A549 (cell line): ENCODE results near the gene MMP14. TPM values are rescaled to one million over a fixed set of nuclear protein-coding genes. Genes with fewer than 3 reads are reported as not detected.

Experiments
- ATAC-seq, 2 experiments: fragments of 200-7000 bp in 1 of 2; fragments of >200 bp in 1 of 2; cut with Nextera tagmentation in 1 of 2; cut with Tn5 transposase in 1 of 2; 3 replicates each; pipeline versions ENCODE4 v1.8.0 to v1.9.1; 2018 to 2020; ENCODE audit warnings: mild to moderate bottlenecking in 1 of 2, moderate library complexity in 1 of 2
- CTCF ChIA-PET: fragments of 300-600 bp; sonication (Branson Sonifier 250); formaldehyde crosslinking; extraction: SDS; loops from one replicate; lab custom pipeline; 2021; ENCODE audit warnings: antibody characterized with exemption, inconsistent platforms; lab: Yijun Ruan, JAX
- POLR2A ChIA-PET: fragments of 350-600 bp; formaldehyde crosslinking; extraction: SDS; loops from one replicate; lab custom pipeline; 2021; ENCODE audit warnings: antibody characterized with exemption, inconsistent platforms; lab: Yijun Ruan, JAX
- DNase-seq, 2 experiments: peaks; one replicate each; pipeline versions ENCODE4 v3.0.0 to v3.0.0-alpha.2; 2011 to 2016; ENCODE audit warnings: low read depth in 1 of 2, low spot score in 1 of 2
- FAIRE-seq: peaks from 2 replicates; lab custom pipeline; 2011; peaks lifted over from hg19 to GRCh38; lab: Jason Lieb, UNC
- H3K27ac ChIP-seq, 2 experiments: fragments of >200 bp; sonication (Bioruptor Twin); formaldehyde crosslinking; 3 replicates each; pipeline ENCODE4 v1.5.1; 2016 to 2017
- H3K4me1 ChIP-seq: fragments of >200 bp; sonication (Bioruptor Twin); formaldehyde crosslinking; 3 replicates; pipeline ENCODE4 v1.6.1; 2016
- H3K4me2 ChIP-seq: fragments of >200 bp; sonication (Bioruptor Twin); formaldehyde crosslinking; 3 replicates; pipeline ENCODE4 v1.6.1; 2016
- H3K4me3 ChIP-seq: fragments of >200 bp; sonication (Bioruptor Twin); formaldehyde crosslinking; 3 replicates; pipeline ENCODE4 v1.5.1; 2016
- H3K9me3 ChIP-seq: fragments of >200 bp; sonication (Bioruptor Twin); formaldehyde crosslinking; 3 replicates; pipeline ENCODE4 v1.6.1; 2016
- BHLHE40 ChIP-seq: IDR thresholded peaks from 2 replicates; pipeline ENCODE4 v1.6.1; 2012; ENCODE audit warnings: low read depth, low read length, inconsistent platforms
- CEBPB ChIP-seq, 2 experiments: fragments of >200 bp in 1 of 2; sonication (Bioruptor Twin) in 1 of 2; formaldehyde crosslinking in 1 of 2; IDR thresholded peaks; 2 replicates each; pipeline ENCODE4 v1.6.1; 2012 to 2016
- CHD2 ChIP-seq: fragments of 150-350 bp; IDR thresholded peaks from 2 replicates; pipeline ENCODE4 v1.6.1; 2014; ENCODE audit warnings: low read length; ENCODE audit not compliant: partially characterized antibody
- CHD4 ChIP-seq: fragments of 200-600 bp; sonication (generic); IDR thresholded peaks from 2 replicates; pipeline ENCODE4 v1.6.1; 2016; ENCODE audit warnings: antibody characterized with exemption, mild to moderate bottlenecking, borderline replicate concordance
- CTCF ChIP-seq: fragments of >200 bp; sonication (Bioruptor Twin); formaldehyde crosslinking; IDR thresholded peaks from 3 replicates; pipeline ENCODE4 v1.5.1; 2016
- FOSB ChIP-seq: fragments of 250-450 bp; sonication (Bioruptor Pico); IDR thresholded peaks from 2 replicates; pipeline ENCODE4 v1.5.0; 2020; ENCODE audit warnings: mild to moderate bottlenecking, moderate library complexity
- FOXS1 ChIP-seq: fragments of 250-450 bp; sonication (Bioruptor Pico); IDR thresholded peaks from 2 replicates; pipeline ENCODE4 v1.5.0; 2020; ENCODE audit warnings: mild to moderate bottlenecking, moderate library complexity
- GATA3 ChIP-seq: IDR thresholded peaks from 2 replicates; pipeline ENCODE4 v1.6.1; 2012; ENCODE audit warnings: borderline replicate concordance
- HEYL ChIP-seq: fragments of 250-450 bp; sonication (Bioruptor Pico); IDR thresholded peaks from 2 replicates; pipeline ENCODE4 v1.8.0; 2021; ENCODE audit warnings: mild to moderate bottlenecking, moderate library complexity
- JUN ChIP-seq, 2 experiments: fragments of >200 bp; sonication (Bioruptor Twin); formaldehyde crosslinking; IDR thresholded peaks; 2 replicates in 1 of 2; 3 replicates in 1 of 2; pipeline ENCODE4 v1.6.1; 2016 to 2017
- KDM1A ChIP-seq: fragments of 200-600 bp; sonication (generic); IDR thresholded peaks from 2 replicates; pipeline ENCODE4 v1.6.1; 2016; ENCODE audit warnings: low read depth, mild to moderate bottlenecking
- MAFK ChIP-seq: fragments of 450-650 bp; IDR thresholded peaks from 2 replicates; pipeline ENCODE4 v1.6.1; 2014; ENCODE audit not compliant: partially characterized antibody
- MAZ ChIP-seq: fragments of 150-350 bp; IDR thresholded peaks from 2 replicates; pipeline ENCODE4 v1.6.1; 2014; ENCODE audit warnings: antibody characterized with exemption, low read depth, low read length, borderline replicate concordance
- PHF8 ChIP-seq: fragments of 200-600 bp; sonication (generic); IDR thresholded peaks from 2 replicates; pipeline ENCODE4 v1.6.1; 2016; ENCODE audit warnings: low read depth, mild to moderate bottlenecking, antibody characterized with exemption, moderate library complexity, borderline replicate concordance
- POLR2A ChIP-seq: IDR thresholded peaks from 2 replicates; pipeline ENCODE4 v1.6.1; 2012; ENCODE audit warnings: mild to moderate bottlenecking, low read length
- RAD21 ChIP-seq, 2 experiments: fragments of >200 bp in 1 of 2; sonication (Bioruptor Twin) in 1 of 2; formaldehyde crosslinking in 1 of 2; IDR thresholded peaks in 1 of 2; conservative IDR thresholded peaks in 1 of 2; 2 replicates in 1 of 2; 3 replicates in 1 of 2; pipeline ENCODE4 v1.6.1; 2012 to 2018; ENCODE audit warnings: inconsistent platforms in 1 of 2
- RARB ChIP-seq: fragments of 250-450 bp; sonication (Bioruptor Pico); IDR thresholded peaks from 2 replicates; pipeline ENCODE4 v1.8.0; 2021; ENCODE audit warnings: mild to moderate bottlenecking, moderate library complexity
- SMC3 ChIP-seq: fragments of >200 bp; sonication (Bioruptor Twin); formaldehyde crosslinking; IDR thresholded peaks from 3 replicates; pipeline ENCODE4 v1.6.1; 2018; ENCODE audit warnings: inconsistent platforms
- TFCP2L1 ChIP-seq: fragments of 250-450 bp; sonication (Bioruptor Pico); IDR thresholded peaks from 2 replicates; pipeline ENCODE4 v1.5.0; 2021; ENCODE audit warnings: mild to moderate bottlenecking
- TP53 ChIP-seq: fragments of 250-450 bp; sonication (Bioruptor Pico); IDR thresholded peaks from 2 replicates; pipeline ENCODE4 v1.5.0; 2021; ENCODE audit warnings: mild to moderate bottlenecking, moderate library complexity
- ZNF302 ChIP-seq: fragments of 250-450 bp; sonication (Bioruptor Pico); IDR thresholded peaks from 2 replicates; pipeline ENCODE4 v1.9.0; 2021; ENCODE audit warnings: inconsistent platforms, mild to moderate bottlenecking, moderate library complexity
- WGBS: methylation state at CpG from one replicate; pipeline ENCODE4 v1.1.6; 2017; ENCODE audit errors: missing lambda C conversion rate; 5-methylcytosine and 5-hydroxymethylcytosine counted together
- polyA plus RNA-seq, 4 experiments: library from polyadenylated mRNA; depleted of rRNA in 3 of 4; stranded (reverse); fragments of >200 nt; fragmentation: RNase III in 1 of 4; extraction: RNeasy Plus Mini Kit Qiagen cat#74134 plus additional on column Dnase treatment in 1 of 4; gene quantifications; 2 replicates in 3 of 4; 3 replicates in 1 of 4; pipeline ENCODE4 v1.2.3, GENCODE V29; 2011 to 2017
- TF ChIP-seq, protein P1 (sequence below): fragments of 200-600 bp; sonication (generic); IDR thresholded peaks from 2 replicates; pipeline ENCODE4 v1.6.1; 2016; ENCODE audit warnings: antibody characterized with exemption, mild to moderate bottlenecking, moderate library complexity
- TF ChIP-seq, protein P2 (sequence below): fragments of 450-650 bp; IDR thresholded peaks from 2 replicates; pipeline ENCODE4 v1.6.1; 2014; ENCODE audit warnings: antibody characterized with exemption
- TF ChIP-seq, protein P3 (sequence below): fragments of 150-350 bp; IDR thresholded peaks from 2 replicates; pipeline ENCODE4 v1.6.1; 2014; ENCODE audit warnings: low read depth, mild to moderate bottlenecking, low read length
- TF ChIP-seq, protein P4 (sequence below): fragments of >200 bp; sonication (Bioruptor Twin); formaldehyde crosslinking; IDR thresholded peaks from 3 replicates; pipeline ENCODE4 v1.6.1; 2016
- TF ChIP-seq, protein P5 (sequence below): IDR thresholded peaks from 2 replicates; pipeline ENCODE4 v1.6.1; 2012

MMP14 gene
- polyA plus RNA-seq, 2 of the 4 experiments (the other 2 are of a cell fraction) = 1.5 to 1.9 TPM

DNA sequence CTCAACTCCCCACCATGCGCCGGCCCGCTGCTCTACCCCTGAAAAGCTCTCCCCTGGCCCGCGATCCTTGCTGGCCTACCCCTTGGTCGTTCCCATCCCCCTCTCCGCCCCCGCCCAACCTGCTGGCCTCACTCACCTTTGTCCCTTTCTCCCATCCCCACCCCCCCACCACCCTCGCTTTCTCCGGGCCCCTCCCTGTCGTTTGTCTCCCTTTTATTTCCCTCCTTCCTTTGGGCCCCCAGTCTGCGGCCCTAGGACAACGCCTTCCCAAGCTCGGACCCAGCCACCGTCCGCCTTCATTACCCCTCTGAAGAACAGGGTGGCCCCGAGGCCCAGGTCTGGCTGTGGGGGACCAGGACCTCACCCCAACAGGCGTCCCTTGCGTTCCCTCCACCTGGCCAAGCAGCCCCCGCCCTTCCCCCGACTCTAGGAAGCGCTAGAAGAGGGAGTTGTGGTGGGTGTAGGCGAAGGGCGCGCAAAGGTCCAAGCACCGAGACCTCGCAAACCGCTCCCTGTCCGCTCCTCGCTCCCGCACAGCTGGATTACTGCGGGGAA lies 14.3 kb upstream of the MMP14 start (continued):
- TF ChIP-seq CHD2 = no peak
- TF ChIP-seq HEYL (CRISPR knock-in tag) = no peak
- TF ChIP-seq, protein P1, sequence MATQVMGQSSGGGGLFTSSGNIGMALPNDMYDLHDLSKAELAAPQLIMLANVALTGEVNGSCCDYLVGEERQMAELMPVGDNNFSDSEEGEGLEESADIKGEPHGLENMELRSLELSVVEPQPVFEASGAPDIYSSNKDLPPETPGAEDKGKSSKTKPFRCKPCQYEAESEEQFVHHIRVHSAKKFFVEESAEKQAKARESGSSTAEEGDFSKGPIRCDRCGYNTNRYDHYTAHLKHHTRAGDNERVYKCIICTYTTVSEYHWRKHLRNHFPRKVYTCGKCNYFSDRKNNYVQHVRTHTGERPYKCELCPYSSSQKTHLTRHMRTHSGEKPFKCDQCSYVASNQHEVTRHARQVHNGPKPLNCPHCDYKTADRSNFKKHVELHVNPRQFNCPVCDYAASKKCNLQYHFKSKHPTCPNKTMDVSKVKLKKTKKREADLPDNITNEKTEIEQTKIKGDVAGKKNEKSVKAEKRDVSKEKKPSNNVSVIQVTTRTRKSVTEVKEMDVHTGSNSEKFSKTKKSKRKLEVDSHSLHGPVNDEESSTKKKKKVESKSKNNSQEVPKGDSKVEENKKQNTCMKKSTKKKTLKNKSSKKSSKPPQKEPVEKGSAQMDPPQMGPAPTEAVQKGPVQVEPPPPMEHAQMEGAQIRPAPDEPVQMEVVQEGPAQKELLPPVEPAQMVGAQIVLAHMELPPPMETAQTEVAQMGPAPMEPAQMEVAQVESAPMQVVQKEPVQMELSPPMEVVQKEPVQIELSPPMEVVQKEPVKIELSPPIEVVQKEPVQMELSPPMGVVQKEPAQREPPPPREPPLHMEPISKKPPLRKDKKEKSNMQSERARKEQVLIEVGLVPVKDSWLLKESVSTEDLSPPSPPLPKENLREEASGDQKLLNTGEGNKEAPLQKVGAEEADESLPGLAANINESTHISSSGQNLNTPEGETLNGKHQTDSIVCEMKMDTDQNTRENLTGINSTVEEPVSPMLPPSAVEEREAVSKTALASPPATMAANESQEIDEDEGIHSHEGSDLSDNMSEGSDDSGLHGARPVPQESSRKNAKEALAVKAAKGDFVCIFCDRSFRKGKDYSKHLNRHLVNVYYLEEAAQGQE = no peak
- no peak for TF ChIP-seq CHD4

- Histone ChIP-seq H3K27ac (peak overlapping the region; percentile 82 to 93), H3K4me3 (peak overlapping the region; percentile 33), H3K4me1 (peaks cover 74% of the 10 kb centered on the region), H3K9me3 (no peaks in the 10 kb centered on the region), H3K4me2 (peak overlapping the region; percentile 79)
- peak; percentile 83 to 88 for DNase-seq
- TF ChIP-seq CHD2 (no peak), FOXS1 (CRISPR knock-in tag) (no peak), MAZ (no peak), KDM1A (no peak), JUN (IDR thresholded peaks at IDR 0.05) (peak in 1 of 2 experiments; percentile 49; a peak in 1 of 5 replicates), RARB (CRISPR knock-in tag) (no peak), CTCF (peak; percentile 85), GATA3 (no peak), MAFK (no peak), BHLHE40 (no peak), CEBPB (IDR thresholded peaks at IDR 0.05) (peak in 1 of 2 experiments; percentile 53; a peak in 1 of 4 replicates), TP53 (CRISPR knock-in tag) (no peak), SMC3 (peak; percentile 89), ZNF302 (CRISPR knock-in tag) (no peak), RAD21 (conservative IDR thresholded peaks at IDR 0.05 in 1 of 2, IDR thresholded peaks at IDR 0.05 in 1 of 2) (peak; percentile 85 to 94), POLR2A (no peak), PHF8 (no peak), TFCP2L1 (CRISPR knock-in tag) (no peak), FOSB (CRISPR knock-in tag) (no peak)
- TF ChIP-seq, protein P2, sequence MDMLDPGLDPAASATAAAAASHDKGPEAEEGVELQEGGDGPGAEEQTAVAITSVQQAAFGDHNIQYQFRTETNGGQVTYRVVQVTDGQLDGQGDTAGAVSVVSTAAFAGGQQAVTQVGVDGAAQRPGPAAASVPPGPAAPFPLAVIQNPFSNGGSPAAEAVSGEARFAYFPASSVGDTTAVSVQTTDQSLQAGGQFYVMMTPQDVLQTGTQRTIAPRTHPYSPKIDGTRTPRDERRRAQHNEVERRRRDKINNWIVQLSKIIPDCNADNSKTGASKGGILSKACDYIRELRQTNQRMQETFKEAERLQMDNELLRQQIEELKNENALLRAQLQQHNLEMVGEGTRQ = no peak
- TF ChIP-seq, protein P3, sequence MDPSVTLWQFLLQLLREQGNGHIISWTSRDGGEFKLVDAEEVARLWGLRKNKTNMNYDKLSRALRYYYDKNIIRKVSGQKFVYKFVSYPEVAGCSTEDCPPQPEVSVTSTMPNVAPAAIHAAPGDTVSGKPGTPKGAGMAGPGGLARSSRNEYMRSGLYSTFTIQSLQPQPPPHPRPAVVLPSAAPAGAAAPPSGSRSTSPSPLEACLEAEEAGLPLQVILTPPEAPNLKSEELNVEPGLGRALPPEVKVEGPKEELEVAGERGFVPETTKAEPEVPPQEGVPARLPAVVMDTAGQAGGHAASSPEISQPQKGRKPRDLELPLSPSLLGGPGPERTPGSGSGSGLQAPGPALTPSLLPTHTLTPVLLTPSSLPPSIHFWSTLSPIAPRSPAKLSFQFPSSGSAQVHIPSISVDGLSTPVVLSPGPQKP = no peak
- TF ChIP-seq, protein P4, sequence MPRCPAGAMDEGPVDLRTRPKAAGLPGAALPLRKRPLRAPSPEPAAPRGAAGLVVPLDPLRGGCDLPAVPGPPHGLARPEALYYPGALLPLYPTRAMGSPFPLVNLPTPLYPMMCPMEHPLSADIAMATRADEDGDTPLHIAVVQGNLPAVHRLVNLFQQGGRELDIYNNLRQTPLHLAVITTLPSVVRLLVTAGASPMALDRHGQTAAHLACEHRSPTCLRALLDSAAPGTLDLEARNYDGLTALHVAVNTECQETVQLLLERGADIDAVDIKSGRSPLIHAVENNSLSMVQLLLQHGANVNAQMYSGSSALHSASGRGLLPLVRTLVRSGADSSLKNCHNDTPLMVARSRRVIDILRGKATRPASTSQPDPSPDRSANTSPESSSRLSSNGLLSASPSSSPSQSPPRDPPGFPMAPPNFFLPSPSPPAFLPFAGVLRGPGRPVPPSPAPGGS = no peak
- TF ChIP-seq, protein P5, sequence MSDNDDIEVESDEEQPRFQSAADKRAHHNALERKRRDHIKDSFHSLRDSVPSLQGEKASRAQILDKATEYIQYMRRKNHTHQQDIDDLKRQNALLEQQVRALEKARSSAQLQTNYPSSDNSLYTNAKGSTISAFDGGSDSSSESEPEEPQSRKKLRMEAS = no peak
- peak; percentile 68 to 90 for ATAC-seq
- ChIA-PET POLR2A (interaction anchor here (0.6 to 1.4 kb wide), 6 partner anchors 30 to 164 kb away, joined by 3 to 8 read pairs (median 3); partner anchors contain the start of genes AJUBA and OXA1L), CTCF (interaction anchor here (0.6 to 11.7 kb wide), 56 partner anchors 9 to 414 kb away, joined by 3 to 259 read pairs (median 5); partner anchors contain the start of genes AJUBA, CDH24, MMP14 and OXA1L)
- WGBS = 17% methylated on average over 21 of the region's 34 CpGs
- FAIRE-seq = no peak
Observed at GRCh38 chr14:22822571-22823098, 13.8 kb upstream of the MMP14 start.
